GM21526 (cell line): ENCODE results near the gene LATS1.
A peak's percentile ranks its signal among the peaks of the same experiment; 100 is the strongest.
"Not testable (repeated sequence)": the region's sequence is repeated elsewhere in the genome, so short reads cannot be mapped to it uniquely, and the experiment has no call there.

Source experiments
- ATAC-seq: cut with Tn5 transposase; IDR thresholded peaks from one replicate; pipeline ENCODE4 v1.9.1; 2021; ENCODE audit warnings: moderate library complexity; ENCODE audit not compliant: unreplicated experiment, low FRiP score

LATS1 gene

DNA sequence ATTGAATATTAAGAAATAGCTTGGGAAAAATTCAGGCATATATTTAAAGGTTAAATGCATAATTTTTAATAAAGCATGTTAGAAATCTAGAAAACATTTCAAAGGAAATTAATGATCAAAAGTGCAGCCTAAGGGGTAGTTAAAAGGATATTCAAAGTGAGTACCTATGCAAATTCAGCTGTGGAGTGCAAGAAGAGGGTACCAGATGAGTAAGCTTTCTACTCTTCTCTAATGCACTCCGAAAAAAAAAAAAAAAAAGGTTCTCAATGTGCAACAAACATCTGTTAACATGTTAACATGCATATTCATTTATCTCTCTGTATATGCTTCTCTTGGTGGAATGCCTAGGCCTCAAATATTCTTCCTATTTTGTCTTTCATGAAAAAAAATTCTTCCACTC is 37.4 kb downstream of the LATS1 start:
- ATAC-seq, result no peak

DNA sequence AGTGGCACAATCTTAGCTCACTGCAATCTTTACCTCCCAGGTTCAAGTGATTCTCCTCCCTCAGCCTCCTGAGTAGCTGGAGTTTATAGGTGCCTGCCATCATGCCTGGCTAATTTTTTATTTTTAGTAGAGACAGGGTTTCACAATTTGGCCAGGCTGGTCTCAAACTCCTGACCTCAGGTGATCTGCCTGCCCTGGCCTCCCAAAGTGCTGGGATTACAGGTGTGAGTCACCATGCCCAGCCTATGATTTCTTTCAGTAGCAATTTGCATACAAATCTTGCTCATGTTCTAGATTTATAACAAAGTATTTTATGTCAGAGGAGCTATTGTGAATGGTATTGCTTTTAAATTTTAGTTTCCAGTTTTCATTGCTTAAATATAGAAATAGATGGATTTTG is 45.6 kb downstream of the LATS1 start:
- ATAC-seq, result not testable (repeated sequence)

GRCh38 chr6:149660028-149660427 is 57.9 kb downstream of the LATS1 start:
- no peak for ATAC-seq

- ATAC-seq, result no peak
These were observed 60.5 kb downstream of the LATS1 start for GRCh38 chr6:149657441-149657840.

- ATAC-seq, result no peak
These were observed 66.8 kb downstream of the LATS1 start for GRCh38 chr6:149651056-149651455.

GRCh38 chr6:149648148-149649145 is 69.5 kb downstream of the LATS1 start, which contains the start of gene KATNA1:
Gene KATNA1 (minus strand): TSS chr6:149648714. CDS start chr6:149638547, 10,167 bp downstream.
- ATAC-seq, result peak; percentile 91

- no peak for ATAC-seq
These were observed 71.3 kb downstream of the LATS1 start for GRCh38 chr6:149646599-149646998.

DNA sequence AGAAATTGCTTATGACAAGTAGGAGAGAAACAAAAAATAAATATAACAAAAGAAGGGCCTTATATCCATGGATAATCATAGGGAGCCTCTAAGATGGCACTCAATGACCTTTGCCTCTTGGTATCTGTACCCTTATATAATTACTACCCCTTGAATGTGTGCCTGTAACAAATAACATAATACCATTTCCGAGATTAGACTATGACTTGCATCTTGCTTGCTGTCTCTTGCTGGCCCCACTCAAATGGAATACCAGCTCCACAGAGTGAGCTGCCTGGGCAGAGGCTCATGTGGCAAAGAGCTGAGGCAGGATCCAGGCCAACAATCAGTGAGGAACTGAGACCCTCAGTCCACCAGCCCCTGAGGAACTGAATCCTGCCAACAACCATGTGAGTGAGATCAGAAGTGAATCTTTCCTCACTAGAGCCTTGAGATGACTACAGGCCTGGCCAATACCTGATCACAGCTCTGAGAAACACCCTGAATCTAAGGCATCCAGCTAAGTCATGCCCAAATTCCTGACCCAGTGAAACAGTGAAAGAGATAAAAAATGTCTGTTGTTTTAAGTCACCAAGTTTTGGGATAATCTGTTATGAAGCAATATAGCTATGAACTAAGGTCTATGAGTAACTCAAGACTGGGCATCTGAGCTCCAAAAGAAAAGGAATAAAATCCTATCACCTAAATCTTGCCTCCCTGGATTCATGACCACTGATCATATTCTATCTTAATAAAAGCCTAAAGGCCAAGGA is 74.9 kb downstream of the LATS1 start:
- ATAC-seq, result no peak

GRCh38 chr6:149636124-149636523 is 81.8 kb downstream of the LATS1 start:
- ATAC-seq, result no peak

GRCh38 chr6:149634315-149634714 is 83.6 kb downstream of the LATS1 start:
- no peak for ATAC-seq

GRCh38 chr6:149628875-149629510 is 88.9 kb downstream of the LATS1 start:
- peak; percentile 80 for ATAC-seq

DNA sequence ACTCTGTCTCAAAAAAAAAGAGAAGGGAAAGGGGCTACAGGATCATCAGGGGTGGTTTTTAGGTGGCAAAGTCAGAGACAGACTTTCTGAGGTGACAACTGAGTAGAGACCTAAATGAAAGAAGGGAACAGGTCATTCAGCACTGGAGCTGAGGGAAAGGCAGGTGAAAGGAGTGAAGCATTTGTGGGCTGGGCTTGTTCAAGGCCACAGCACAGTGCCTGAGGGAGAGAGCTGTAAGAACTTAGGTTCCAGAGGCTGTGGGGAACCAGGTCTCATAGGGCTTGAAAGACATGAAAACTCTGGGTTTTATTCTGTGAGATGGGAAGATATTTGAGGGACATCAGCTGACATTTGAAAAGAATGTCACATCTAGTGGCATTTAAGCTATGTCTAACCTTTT is 90.2 kb downstream of the LATS1 start:
- no peak for ATAC-seq

DNA sequence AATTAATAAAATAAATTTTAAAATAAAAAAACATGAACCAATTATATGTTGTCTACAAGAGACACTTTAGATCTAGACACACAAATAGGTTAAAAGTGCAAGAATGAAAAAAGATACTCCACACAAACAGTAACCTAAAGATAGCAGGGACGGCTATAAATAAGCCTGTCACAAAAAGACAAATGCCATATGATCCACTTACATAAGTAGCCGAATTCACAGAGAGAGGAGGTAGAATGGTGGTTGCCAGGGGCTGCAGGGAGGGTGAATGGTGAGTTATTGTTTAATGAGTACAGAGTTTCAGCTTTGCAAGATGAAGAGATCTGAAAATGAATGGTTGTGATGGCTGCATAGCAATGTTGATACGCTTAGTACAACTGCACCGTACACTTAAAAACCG is 102.1 kb downstream of the LATS1 start:
- no peak for ATAC-seq

DNA sequence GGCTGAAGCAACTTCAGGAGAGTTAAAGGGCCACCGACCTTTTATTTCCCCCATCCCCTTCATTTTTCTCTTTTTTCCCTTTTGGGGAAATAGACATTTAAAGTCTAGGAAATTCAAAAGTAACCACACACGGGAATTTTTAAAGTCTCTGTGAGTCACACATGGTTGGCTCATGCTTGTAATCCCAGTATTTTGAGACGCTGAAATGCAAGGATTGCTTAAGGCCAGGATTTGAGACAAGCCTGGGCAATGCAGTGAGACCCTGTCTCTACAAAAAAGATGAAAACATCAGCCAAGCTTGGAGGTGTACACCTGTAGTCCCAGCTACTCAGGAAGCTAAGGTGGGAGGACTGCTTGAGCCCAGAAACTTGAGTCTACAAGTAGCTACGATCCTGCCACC is 103.6 kb downstream of the LATS1 start:
- ATAC-seq, result no peak

- ATAC-seq, result no peak
These were observed 109.4 kb downstream of the LATS1 start for GRCh38 chr6:149608381-149608982.
